HCT116 (cell line): ENCODE data around the gene ITPR1. TPM values are rescaled to one million over a fixed set of nuclear protein-coding genes. Genes with fewer than 3 reads are reported as not detected.

ENCODE experiments used
- ATAC-seq: fragments of 200-7000 bp; cut with Tn5 transposase; 2 replicates; pipeline ENCODE4 v1.9.1; 2020; ENCODE audit warnings: mild to moderate bottlenecking, moderate library complexity
- BruUV-seq: library from RNA; stranded (reverse); fragments of 400-500 nt; replicated peaks from 2 replicates; lab custom pipeline; 2021; lab: Mats Ljungman, UMichigan
- CTCF ChIA-PET: fragments of 300-600 bp; sonication (Branson Sonifier 250); formaldehyde crosslinking; loops from one replicate; lab custom pipeline; 2021; ENCODE audit warnings: antibody characterized with exemption; lab: Charles Lee
- POLR2A ChIA-PET: fragments of 300-600, 350-600 bp; sonication (Branson Sonifier 250); formaldehyde crosslinking; loops from one replicate; lab custom pipeline; 2021; ENCODE audit warnings: antibody characterized with exemption; lab: Charles Lee
- RAD21 ChIA-PET, 2 experiments: fragments of 300-600 bp; sonication (Branson Sonifier 250); formaldehyde crosslinking; loops; one replicate each; lab custom pipeline; 2023; ENCODE audit warnings: low total read pairs in 2 of 2; ENCODE audit not compliant: uncharacterized antibody in 2 of 2, unreplicated experiment in 2 of 2, low non-redundant PET in 1 of 2; lab: Charles Lee
- DNase-seq: peaks from one replicate; pipeline ENCODE4 v3.0.0-alpha.2; 2010; ENCODE audit warnings: low read depth, low spot score
- H2AFZ ChIP-seq: fragments of 200-600 bp; shearing (Covaris generic), sonication (generic); 2 replicates; pipeline ENCODE4 v1.6.1; 2017; ENCODE audit warnings: low read depth, mixed run types, mixed read lengths, antibody characterized with exemption, low read length; ENCODE audit not compliant: poor library complexity, severe bottlenecking
- H3K27ac ChIP-seq: 2 replicates; pipeline ENCODE4 v1.5.1; 2012; ENCODE audit warnings: low read depth, low read length
- H3K27me3 ChIP-seq: fragments of 200-600 bp; sonication (generic); 2 replicates; pipeline ENCODE4 v1.6.1; 2016; ENCODE audit warnings: mixed run types, low read length, mixed read lengths; ENCODE audit not compliant: insufficient read depth
- H3K36me3 ChIP-seq, 2 experiments: fragments of 200-500 bp in 1 of 2; fragments of 200-600 bp in 1 of 2; sonication (Bioruptor generic) in 1 of 2; sonication (generic) in 1 of 2; 2 replicates each; pipeline versions ENCODE4 v1.5.1 to v1.6.1; 2014 to 2016; ENCODE audit warnings: low read length in 2 of 2, inconsistent platforms in 1 of 2, mixed read lengths in 1 of 2, mixed run types in 1 of 2; ENCODE audit not compliant: insufficient read depth in 2 of 2, control insufficient read depth in 1 of 2
- H3K4me1 ChIP-seq, 2 experiments: fragments of 200-600 bp in 1 of 2; sonication (generic) in 1 of 2; 2 replicates each; pipeline versions ENCODE4 v1.5.1 to v1.6.1; 2012 to 2017; ENCODE audit warnings: low read length in 2 of 2, inconsistent platforms in 1 of 2, mild to moderate bottlenecking in 1 of 2, mixed read lengths in 1 of 2, mixed run types in 1 of 2, moderate library complexity in 1 of 2; ENCODE audit not compliant: insufficient read depth in 2 of 2, control insufficient read depth in 1 of 2
- H3K4me2 ChIP-seq: fragments of 200-600 bp; sonication (generic); 2 replicates; pipeline ENCODE4 v1.6.1; 2017; ENCODE audit warnings: mixed run types, low read length, mixed read lengths
- H3K4me3 ChIP-seq, 2 experiments: fragments of 200-600 bp in 1 of 2; sonication (generic) in 1 of 2; replicated peaks in 1 of 2; 2 replicates each; pipeline ENCODE4 v1.5.1; 2011 to 2016; ENCODE audit warnings: low read length in 2 of 2, control low read depth in 1 of 2, low read depth in 1 of 2, mild to moderate bottlenecking in 1 of 2, mixed read lengths in 1 of 2, mixed run types in 1 of 2
- H3K79me2 ChIP-seq: fragments of 200-600 bp; sonication (generic); 2 replicates; pipeline ENCODE4 v1.6.1; 2017; ENCODE audit warnings: mild to moderate bottlenecking, mixed run types, low read length, moderate library complexity, mixed read lengths; ENCODE audit not compliant: insufficient read depth
- H3K9ac ChIP-seq: fragments of 200-600 bp; sonication (generic); 2 replicates; pipeline ENCODE4 v1.6.1; 2016; ENCODE audit warnings: low read length, mixed read lengths
- H3K9me2 ChIP-seq: fragments of 200-600 bp; sonication (generic), shearing (Covaris generic); 2 replicates; pipeline ENCODE4 v1.6.1; 2017; ENCODE audit warnings: mixed run types, mild to moderate bottlenecking, moderate library complexity; ENCODE audit not compliant: insufficient read depth
- H3K9me3 ChIP-seq, 2 experiments: fragments of 200-500 bp in 1 of 2; fragments of 200-600 bp in 1 of 2; sonication (Bioruptor generic) in 1 of 2; sonication (generic) in 1 of 2; 2 replicates each; pipeline ENCODE4 v1.6.1; 2014 to 2017; ENCODE audit warnings: low read length in 2 of 2, mixed read lengths in 2 of 2, inconsistent platforms in 1 of 2, low read depth in 1 of 2, mild to moderate bottlenecking in 1 of 2, mixed run types in 1 of 2, moderate library complexity in 1 of 2; ENCODE audit not compliant: control insufficient read depth in 1 of 2, insufficient read depth in 1 of 2
- H4K20me1 ChIP-seq: fragments of 200-600 bp; sonication (generic), shearing (Covaris generic); 2 replicates; pipeline ENCODE4 v1.6.1; 2017; ENCODE audit warnings: mixed run types, mild to moderate bottlenecking, moderate library complexity; ENCODE audit not compliant: insufficient read depth
- CEBPB ChIP-seq: IDR thresholded peaks from 2 replicates; pipeline ENCODE4 v1.6.1; 2012; ENCODE audit warnings: low read depth
- CTCF ChIP-seq, 3 experiments: fragments of 200-600 bp in 1 of 3; sonication (generic) in 1 of 3; IDR thresholded peaks in 2 of 3; conservative IDR thresholded peaks in 1 of 3; 2 replicates each; pipeline ENCODE4 v1.5.1; 2012 to 2017; ENCODE audit warnings: low read depth in 2 of 3, low read length in 2 of 3, antibody characterized with exemption in 1 of 3, borderline replicate concordance in 1 of 3, control low read depth in 1 of 3, mild to moderate bottlenecking in 1 of 3, mixed read lengths in 1 of 3, mixed run types in 1 of 3, moderate library complexity in 1 of 3; ENCODE audit not compliant: insufficient read depth in 1 of 3
- FOSL1 ChIP-seq: IDR thresholded peaks from 2 replicates; pipeline ENCODE4 v1.6.1; 2012; ENCODE audit warnings: low read depth
- POLR2A ChIP-seq: IDR thresholded peaks from 2 replicates; pipeline ENCODE4 v1.7.0; 2011; ENCODE audit warnings: borderline replicate concordance; ENCODE audit not compliant: insufficient read depth, insufficient read length; ENCODE audit errors: extremely low read depth
- POLR2AphosphoS5 ChIP-seq: IDR thresholded peaks from 2 replicates; pipeline ENCODE4 v1.6.1; 2011; ENCODE audit warnings: mild to moderate bottlenecking, low read depth, low read length, moderate library complexity
- RAD21 ChIP-seq: IDR thresholded peaks from 2 replicates; pipeline ENCODE4 v1.6.1; 2012; ENCODE audit warnings: low read depth, mild to moderate bottlenecking
- REST ChIP-seq: IDR thresholded peaks from 2 replicates; pipeline ENCODE4 v1.6.1; 2012; ENCODE audit warnings: low read depth
- SRF ChIP-seq: IDR thresholded peaks from 2 replicates; pipeline ENCODE4 v1.6.1; 2012; ENCODE audit warnings: low read depth
- YY1 ChIP-seq: IDR thresholded peaks from 2 replicates; pipeline ENCODE4 v1.6.1; 2011; ENCODE audit warnings: low read length, low read depth, moderate library complexity, mild to moderate bottlenecking; ENCODE audit not compliant: insufficient replicate concordance; ENCODE audit errors: extremely low read depth
- intact Hi-C: fragments of 100-400 bp; cut with micrococcal nuclease; formaldehyde crosslinking; loops from 2 replicates; pipeline ENCODE4 v1.10.0; 2022
- total RNA-seq: library from RNA; stranded (reverse); gene quantifications from one replicate; pipeline ENCODE4 v1.2.1, GENCODE V29; 2021; ENCODE audit not compliant: unreplicated experiment

Gene ITPR1
- total RNA-seq, 1 experiment from 2014 or later, result 9.2 TPM

DNA sequence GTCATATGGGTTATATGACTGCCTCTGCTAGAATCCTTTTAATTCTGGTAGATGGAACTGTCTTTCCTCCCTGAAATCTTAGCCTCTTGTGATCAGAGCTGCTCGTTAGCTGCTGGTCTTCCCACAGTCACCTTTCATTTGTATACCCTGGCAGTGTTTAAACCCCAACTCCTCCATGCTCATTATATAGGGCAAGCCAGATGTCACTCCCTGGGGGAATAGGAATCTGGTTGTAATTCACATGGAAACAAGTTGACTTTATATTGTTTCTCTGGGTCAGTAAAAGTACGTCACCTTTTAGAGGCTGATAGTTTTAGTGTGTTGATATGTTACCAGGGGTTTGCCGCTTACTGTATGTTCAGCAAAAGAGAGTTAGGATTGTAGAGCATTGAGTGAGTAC lies 103.5 kb downstream of the ITPR1 start:
- no peaks in the 10 kb centered on the region for H3K4me1 ChIP-seq
- ChIA-PET POLR2A (no interaction called here), CTCF (interaction anchor here (1.2 kb wide), 1 partner anchor 37 kb away, joined by 3 read pairs; no protein-coding TSS in a partner anchor), RAD21 (interaction anchor here in 1 of 2 experiments (0.7 kb wide), 1 partner anchor 1396 kb away, joined by 3 read pairs; no protein-coding TSS in a partner anchor)
- H3K9me3 ChIP-seq, result no peaks in the 10 kb centered on the region
- intact Hi-C loops, result no loop called here
- no peak overlapping the region for H3K9ac ChIP-seq
- ATAC-seq (no peak), DNase-seq (no peak)
- no peaks in the 10 kb centered on the region for H4K20me1 ChIP-seq
- H3K27me3 ChIP-seq, result peaks cover 6% of the 10 kb centered on the region; the same call in 1 of the 2 replicates
- no peak overlapping the region for H3K4me3 ChIP-seq
- no peaks in the 10 kb centered on the region for H3K79me2 ChIP-seq
- no peaks in the 10 kb centered on the region for H3K9me2 ChIP-seq
- TF ChIP-seq POLR2A, result no peak
- TF ChIP-seq SRF, result no peak
- TF ChIP-seq REST, result no peak
- TF ChIP-seq FOSL1, result no peak
- TF ChIP-seq CTCF (IDR thresholded peaks at IDR 0.05 in 2 of 3, conservative IDR thresholded peaks at IDR 0.05 in 1 of 3; ENCODE audit: borderline replicate concordance in 1 of 3, insufficient read depth in 1 of 3, low read depth in 2 of 3, low read length in 2 of 3), result no peak
- TF ChIP-seq RAD21, result no peak
- TF ChIP-seq YY1, result no peak
- TF ChIP-seq CEBPB, result no peak
- TF ChIP-seq POLR2AphosphoS5, result no peak
- no TSS peak for BruUV-seq
- no peaks in the 10 kb centered on the region for H3K36me3 ChIP-seq
- no peak overlapping the region for H2AFZ ChIP-seq
- no peak overlapping the region for H3K4me2 ChIP-seq
- no peak overlapping the region for H3K27ac ChIP-seq
